Liver (tissue), 3 donors: Measurements from ENCODE around the gene FNBP1L.

ENCODE experiments used
- EGR1 ChIP-seq, 2 donors: IDR thresholded peaks; 2 replicates each; pipeline ENCODE4 v1.6.1; 2016 to 2018; ENCODE audit warnings: antibody characterized with exemption in 2 of 2, low read depth in 2 of 2
- FOXA1 ChIP-seq: IDR thresholded peaks from 2 replicates; pipeline ENCODE4 v1.6.1; 2016; ENCODE audit warnings: antibody characterized with exemption
- GABPA ChIP-seq, 2 donors: IDR thresholded peaks in 1 of 2; conservative IDR thresholded peaks in 1 of 2; 2 replicates each; pipeline ENCODE4 v1.6.1; 2016; ENCODE audit warnings: antibody characterized with exemption in 2 of 2, mild to moderate bottlenecking in 1 of 2, moderate library complexity in 1 of 2
- HNF4A ChIP-seq, 2 donors: conservative IDR thresholded peaks; 2 replicates each; pipeline ENCODE4 v1.6.1; 2016; ENCODE audit warnings: antibody characterized with exemption in 2 of 2, mild to moderate bottlenecking in 2 of 2
- NR2F2 ChIP-seq: IDR thresholded peaks from 2 replicates; pipeline ENCODE4 v1.6.1; 2016; ENCODE audit warnings: antibody characterized with exemption
- RAD21 ChIP-seq, 2 donors: IDR thresholded peaks; 2 replicates each; pipeline ENCODE4 v1.6.1; 2016; ENCODE audit warnings: antibody characterized with exemption in 2 of 2, mild to moderate bottlenecking in 2 of 2
- SP1 ChIP-seq: IDR thresholded peaks from 2 replicates; pipeline ENCODE4 v1.6.1; 2018; ENCODE audit warnings: antibody characterized with exemption, mild to moderate bottlenecking
- YY1 ChIP-seq: IDR thresholded peaks from 2 replicates; pipeline ENCODE4 v1.6.1; 2016; ENCODE audit warnings: antibody characterized with exemption, mild to moderate bottlenecking
- TF ChIP-seq, protein P1 (sequence below): IDR thresholded peaks from 2 replicates; pipeline ENCODE4 v1.6.1; 2016; ENCODE audit warnings: antibody characterized with exemption
- TF ChIP-seq, protein P2 (sequence below): fragments of 150-350 bp; IDR thresholded peaks from 2 replicates; pipeline ENCODE4 v1.5.1; 2017; ENCODE audit warnings: improper control_type of control experiment, low read depth, low read length; ENCODE audit not compliant: missing input control
- TF ChIP-seq, protein P3 (sequence below): IDR thresholded peaks from 2 replicates; pipeline ENCODE4 v1.6.1; 2016; ENCODE audit warnings: antibody characterized with exemption
- TF ChIP-seq, protein P4 (sequence below): IDR thresholded peaks from 2 replicates; pipeline ENCODE4 v1.6.1; 2016; ENCODE audit warnings: antibody characterized with exemption, mild to moderate bottlenecking
- TF ChIP-seq, protein P5 (sequence below): IDR thresholded peaks from 2 replicates; pipeline ENCODE4 v1.6.1; 2016; ENCODE audit warnings: antibody characterized with exemption
- donor health status: healthy.
- donor health status: healthy.

DNA sequence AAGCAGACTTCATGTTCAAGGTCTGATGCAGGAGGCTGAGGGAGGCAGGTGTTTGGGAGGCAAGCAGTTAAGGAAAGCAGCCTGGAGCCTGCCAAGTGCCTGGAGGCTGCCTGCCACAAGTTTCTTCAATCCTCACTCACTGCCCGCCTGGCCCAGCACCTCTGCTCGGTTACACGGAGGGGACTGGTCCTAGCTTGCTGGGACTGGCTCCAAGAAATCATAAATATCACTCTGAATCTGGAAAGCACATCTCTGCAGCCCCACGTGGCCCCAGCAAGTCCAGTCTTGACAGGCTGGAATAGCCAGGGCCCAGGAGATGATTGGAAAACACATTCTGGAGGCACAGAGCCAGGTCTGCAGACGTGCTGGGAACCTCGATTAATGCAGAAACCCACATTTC lies 149.8 kb downstream of the FNBP1L start:
- TF ChIP-seq, protein P1, sequence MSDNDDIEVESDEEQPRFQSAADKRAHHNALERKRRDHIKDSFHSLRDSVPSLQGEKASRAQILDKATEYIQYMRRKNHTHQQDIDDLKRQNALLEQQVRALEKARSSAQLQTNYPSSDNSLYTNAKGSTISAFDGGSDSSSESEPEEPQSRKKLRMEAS = no peak
- TF ChIP-seq, protein P2, sequence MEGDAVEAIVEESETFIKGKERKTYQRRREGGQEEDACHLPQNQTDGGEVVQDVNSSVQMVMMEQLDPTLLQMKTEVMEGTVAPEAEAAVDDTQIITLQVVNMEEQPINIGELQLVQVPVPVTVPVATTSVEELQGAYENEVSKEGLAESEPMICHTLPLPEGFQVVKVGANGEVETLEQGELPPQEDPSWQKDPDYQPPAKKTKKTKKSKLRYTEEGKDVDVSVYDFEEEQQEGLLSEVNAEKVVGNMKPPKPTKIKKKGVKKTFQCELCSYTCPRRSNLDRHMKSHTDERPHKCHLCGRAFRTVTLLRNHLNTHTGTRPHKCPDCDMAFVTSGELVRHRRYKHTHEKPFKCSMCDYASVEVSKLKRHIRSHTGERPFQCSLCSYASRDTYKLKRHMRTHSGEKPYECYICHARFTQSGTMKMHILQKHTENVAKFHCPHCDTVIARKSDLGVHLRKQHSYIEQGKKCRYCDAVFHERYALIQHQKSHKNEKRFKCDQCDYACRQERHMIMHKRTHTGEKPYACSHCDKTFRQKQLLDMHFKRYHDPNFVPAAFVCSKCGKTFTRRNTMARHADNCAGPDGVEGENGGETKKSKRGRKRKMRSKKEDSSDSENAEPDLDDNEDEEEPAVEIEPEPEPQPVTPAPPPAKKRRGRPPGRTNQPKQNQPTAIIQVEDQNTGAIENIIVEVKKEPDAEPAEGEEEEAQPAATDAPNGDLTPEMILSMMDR = no peak
- TF ChIP-seq, protein P3, sequence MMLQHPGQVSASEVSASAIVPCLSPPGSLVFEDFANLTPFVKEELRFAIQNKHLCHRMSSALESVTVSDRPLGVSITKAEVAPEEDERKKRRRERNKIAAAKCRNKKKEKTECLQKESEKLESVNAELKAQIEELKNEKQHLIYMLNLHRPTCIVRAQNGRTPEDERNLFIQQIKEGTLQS = no peak
- TF ChIP-seq SP1 (no peak), NR2F2 (no peak), EGR1 (IDR thresholded peaks at IDR 0.05; ENCODE audit: low read depth in 2 of 2) (no peak), GABPA (IDR thresholded peaks at IDR 0.05 in 1 of 2, conservative IDR thresholded peaks at IDR 0.05 in 1 of 2) (no peak), HNF4A (conservative IDR thresholded peaks at IDR 0.05) (no peak), RAD21 (IDR thresholded peaks at IDR 0.05) (no peak), FOXA1 (no peak), YY1 (no peak)
- TF ChIP-seq, protein P4, sequence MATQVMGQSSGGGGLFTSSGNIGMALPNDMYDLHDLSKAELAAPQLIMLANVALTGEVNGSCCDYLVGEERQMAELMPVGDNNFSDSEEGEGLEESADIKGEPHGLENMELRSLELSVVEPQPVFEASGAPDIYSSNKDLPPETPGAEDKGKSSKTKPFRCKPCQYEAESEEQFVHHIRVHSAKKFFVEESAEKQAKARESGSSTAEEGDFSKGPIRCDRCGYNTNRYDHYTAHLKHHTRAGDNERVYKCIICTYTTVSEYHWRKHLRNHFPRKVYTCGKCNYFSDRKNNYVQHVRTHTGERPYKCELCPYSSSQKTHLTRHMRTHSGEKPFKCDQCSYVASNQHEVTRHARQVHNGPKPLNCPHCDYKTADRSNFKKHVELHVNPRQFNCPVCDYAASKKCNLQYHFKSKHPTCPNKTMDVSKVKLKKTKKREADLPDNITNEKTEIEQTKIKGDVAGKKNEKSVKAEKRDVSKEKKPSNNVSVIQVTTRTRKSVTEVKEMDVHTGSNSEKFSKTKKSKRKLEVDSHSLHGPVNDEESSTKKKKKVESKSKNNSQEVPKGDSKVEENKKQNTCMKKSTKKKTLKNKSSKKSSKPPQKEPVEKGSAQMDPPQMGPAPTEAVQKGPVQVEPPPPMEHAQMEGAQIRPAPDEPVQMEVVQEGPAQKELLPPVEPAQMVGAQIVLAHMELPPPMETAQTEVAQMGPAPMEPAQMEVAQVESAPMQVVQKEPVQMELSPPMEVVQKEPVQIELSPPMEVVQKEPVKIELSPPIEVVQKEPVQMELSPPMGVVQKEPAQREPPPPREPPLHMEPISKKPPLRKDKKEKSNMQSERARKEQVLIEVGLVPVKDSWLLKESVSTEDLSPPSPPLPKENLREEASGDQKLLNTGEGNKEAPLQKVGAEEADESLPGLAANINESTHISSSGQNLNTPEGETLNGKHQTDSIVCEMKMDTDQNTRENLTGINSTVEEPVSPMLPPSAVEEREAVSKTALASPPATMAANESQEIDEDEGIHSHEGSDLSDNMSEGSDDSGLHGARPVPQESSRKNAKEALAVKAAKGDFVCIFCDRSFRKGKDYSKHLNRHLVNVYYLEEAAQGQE = no peak
- TF ChIP-seq, protein P5, sequence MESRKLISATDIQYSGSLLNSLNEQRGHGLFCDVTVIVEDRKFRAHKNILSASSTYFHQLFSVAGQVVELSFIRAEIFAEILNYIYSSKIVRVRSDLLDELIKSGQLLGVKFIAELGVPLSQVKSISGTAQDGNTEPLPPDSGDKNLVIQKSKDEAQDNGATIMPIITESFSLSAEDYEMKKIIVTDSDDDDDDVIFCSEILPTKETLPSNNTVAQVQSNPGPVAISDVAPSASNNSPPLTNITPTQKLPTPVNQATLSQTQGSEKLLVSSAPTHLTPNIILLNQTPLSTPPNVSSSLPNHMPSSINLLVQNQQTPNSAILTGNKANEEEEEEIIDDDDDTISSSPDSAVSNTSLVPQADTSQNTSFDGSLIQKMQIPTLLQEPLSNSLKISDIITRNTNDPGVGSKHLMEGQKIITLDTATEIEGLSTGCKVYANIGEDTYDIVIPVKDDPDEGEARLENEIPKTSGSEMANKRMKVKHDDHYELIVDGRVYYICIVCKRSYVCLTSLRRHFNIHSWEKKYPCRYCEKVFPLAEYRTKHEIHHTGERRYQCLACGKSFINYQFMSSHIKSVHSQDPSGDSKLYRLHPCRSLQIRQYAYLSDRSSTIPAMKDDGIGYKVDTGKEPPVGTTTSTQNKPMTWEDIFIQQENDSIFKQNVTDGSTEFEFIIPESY = no peak
